Body of pancreas (tissue), 4 donors: Measurements from ENCODE around the gene HDLBP.

ENCODE experiments used
- CTCF ChIP-seq, 7 experiments: fragments of 450-650 bp in 4 of 7; fragments of 200-600 bp in 3 of 7; sonication (generic) in 3 of 7; IDR thresholded peaks; one replicate each; pipeline ENCODE4 v1.5.1; 2016 to 2019; ENCODE audit warnings: antibody characterized with exemption in 7 of 7
- POLR2A ChIP-seq, 3 donors: fragments of 450-650 bp; IDR thresholded peaks; one replicate each; pipeline ENCODE4 v1.6.1; 2016; ENCODE audit warnings: antibody characterized with exemption in 3 of 3, mild to moderate bottlenecking in 2 of 3

DNA sequence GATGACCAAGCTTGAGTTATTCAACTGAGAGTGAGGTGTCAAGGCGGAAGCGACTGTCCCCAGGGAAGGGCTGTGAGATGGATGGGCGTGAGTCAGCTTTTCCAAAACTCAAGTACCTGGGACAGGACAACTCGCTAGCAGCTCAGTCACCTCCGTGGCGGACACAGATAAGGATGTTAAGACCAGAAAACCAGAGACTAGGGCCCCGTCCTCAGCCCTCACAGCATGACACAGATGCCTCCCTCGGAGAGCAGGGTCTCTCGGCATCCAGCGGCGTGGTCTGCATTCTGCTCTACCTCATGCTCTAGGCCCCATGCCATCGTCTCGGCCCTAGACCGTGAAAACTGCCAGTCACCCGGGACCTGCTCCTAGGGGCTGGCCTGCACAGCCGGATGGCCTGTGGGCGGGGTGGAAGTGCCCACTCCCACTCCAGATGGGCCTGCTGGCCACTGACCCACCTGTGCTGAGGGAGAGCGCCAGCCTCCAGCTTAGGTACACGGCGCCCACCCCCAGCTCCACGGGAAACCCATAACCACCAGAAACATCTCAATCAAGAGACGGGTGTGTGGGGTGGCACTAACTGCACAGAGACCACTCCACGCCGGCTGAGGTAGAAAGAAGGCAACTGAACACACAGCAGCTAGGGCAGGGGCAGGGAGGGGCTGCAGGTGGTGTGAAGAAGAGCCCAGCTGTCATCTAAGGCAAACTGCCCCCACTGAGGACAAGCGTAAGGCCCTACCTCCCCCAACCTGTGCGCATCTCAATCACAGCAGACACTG, 87.2 kb downstream of the HDLBP start:
- no peak for TF ChIP-seq CTCF (IDR thresholded peaks at IDR 0.05)
- TF ChIP-seq POLR2A (IDR thresholded peaks at IDR 0.05) = no peak
